Fibroblast of skin of scalp (primary cell): ENCODE results near the gene FTH1. TPM values are rescaled to one million over a fixed set of nuclear protein-coding genes. Genes with fewer than 3 reads are reported as not detected.
A peak's percentile ranks its signal among the peaks of the same experiment; 100 is the strongest.
"Not testable (repeated sequence)": the region's sequence is repeated elsewhere in the genome, so short reads cannot be mapped to it uniquely, and the experiment has no call there.

Source experiments
- DNase-seq: peaks from one replicate; pipeline ENCODE4 v3.0.0-alpha.2; 2013
- polyA plus RNA-seq, 2 experiments: library from polyadenylated mRNA; unstranded; fragments of 120-200 nt; gene quantifications; one replicate each; pipeline ENCODE4 v1.2.1, GENCODE V29; 2013; ENCODE audit not compliant: insufficient read length in 2 of 2

The FTH1 gene
- polyA plus RNA-seq (2013, experiment 1 of 2; ENCODE audit: insufficient read length): 4,022 TPM
- 4,127 TPM for polyA plus RNA-seq (2013, experiment 2 of 2; ENCODE audit: insufficient read length)

DNA sequence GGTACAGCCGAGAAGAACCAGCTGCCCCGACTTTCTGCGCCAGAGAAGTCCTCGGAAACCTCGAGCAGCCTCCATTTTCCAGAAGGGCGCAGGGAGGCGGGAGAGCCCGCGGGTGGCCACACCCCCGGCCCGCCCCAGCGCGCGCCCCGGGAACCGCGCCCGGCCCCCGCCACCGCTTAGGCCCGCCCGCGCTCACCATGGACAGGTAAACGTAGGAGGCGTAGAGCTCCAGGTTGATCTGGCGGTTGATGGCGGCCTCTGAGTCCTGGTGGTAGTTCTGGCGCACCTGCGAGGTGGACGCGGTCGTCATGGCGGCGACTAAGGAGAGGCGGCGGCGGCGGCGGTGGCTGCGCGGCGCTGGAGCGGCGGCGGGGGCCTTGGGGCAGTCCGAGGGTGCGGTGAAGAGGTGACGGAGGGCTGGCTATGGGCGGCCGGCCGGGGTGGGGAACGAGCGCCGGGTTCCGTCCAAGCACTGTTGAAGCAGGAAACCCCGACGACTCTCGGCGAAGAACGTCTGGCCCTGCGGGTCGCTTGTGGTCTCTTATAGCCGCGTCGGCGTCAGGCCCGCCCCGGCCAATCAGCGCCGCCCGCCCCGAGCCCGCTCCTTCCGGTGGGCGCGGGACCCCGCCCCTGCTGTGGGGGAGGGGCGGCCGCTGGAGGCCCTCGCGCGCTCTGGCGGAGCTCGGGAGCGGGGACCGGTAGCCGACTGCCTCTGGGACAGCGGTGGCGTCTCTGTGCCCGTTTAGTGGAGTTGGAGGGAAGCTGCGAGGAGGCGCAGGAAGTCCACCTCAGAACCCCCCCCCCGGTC is at the start of gene FTH1:
Gene FTH1 (minus strand): TSS at position 519 of the 808 bp plus-strand sequence. CDS start 209 bp downstream, at position 310.
- DNase-seq: peak; percentile 95

DNA sequence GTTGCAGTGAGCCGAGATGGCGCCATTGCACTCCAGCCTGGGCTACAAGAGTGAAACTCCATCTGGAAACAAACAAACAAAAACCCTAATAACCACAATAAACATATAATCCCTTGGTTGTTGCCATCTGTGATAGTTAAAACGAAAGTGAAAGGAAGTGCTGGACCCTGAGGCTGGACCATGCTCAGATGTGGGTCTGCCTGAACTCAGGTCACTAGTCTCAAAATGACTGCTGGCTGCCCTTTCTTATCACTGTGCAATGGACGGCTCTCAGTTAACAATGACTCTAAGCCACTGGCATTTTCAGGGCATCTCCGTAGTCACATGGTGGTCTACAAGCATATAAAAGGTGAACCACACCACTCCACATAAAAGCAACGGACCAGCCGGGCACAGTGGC is 48.2 kb upstream of the FTH1 start:
- no peak for DNase-seq

- peak; percentile 48 for DNase-seq
These were observed 46.4 kb upstream of the FTH1 start for GRCh38 chr11:62013537-62014476.

GRCh38 chr11:62012832-62013461 is 45.5 kb upstream of the FTH1 start:
- DNase-seq: peak; percentile 15

GRCh38 chr11:62012451-62012831 is 45.0 kb upstream of the FTH1 start:
- peak; percentile 43 for DNase-seq

GRCh38 chr11:62011881-62012280 is 44.4 kb upstream of the FTH1 start:
- DNase-seq: no peak

- no peak for DNase-seq
These were observed 43.6 kb upstream of the FTH1 start for GRCh38 chr11:62010935-62011528.

DNA sequence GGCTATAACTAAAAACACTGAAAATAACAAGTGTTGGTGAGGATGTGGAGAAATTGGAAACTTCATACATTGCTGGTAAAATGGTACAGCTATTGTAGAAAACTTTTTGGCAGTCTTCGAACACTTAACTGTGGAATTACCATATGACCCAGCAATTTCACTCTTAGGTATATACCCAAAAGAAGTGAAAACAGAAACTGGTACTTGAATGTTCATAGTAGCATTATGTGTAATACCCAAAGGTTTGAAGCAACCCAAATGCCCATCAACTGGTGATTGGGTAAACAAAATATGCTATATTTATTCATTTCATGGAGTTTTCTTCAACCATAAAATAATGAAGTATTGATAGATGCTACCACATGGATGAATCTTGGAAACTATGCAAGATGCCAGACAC is 40.8 kb upstream of the FTH1 start:
- DNase-seq: no peak

DNA sequence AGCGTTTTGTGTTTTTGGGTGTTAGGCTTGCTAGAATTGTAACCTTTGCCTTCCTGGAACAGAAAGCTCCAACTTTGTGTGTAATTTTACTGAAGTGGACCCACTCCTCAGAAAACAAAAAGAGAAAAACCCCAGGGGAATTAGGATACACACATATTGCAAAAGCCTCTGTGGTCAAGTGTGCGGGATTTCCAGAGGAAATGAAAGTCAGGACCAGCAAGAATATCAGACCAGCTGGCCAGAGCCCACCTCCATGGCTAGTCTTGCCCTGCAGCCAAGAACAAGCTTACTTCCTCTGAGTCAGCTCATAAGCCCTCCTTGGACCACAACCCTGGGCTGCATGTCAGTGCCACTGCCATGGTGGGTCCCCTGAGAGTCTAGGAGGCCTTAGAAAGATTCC is 37.0 kb upstream of the FTH1 start:
- peak; percentile 74 for DNase-seq

GRCh38 chr11:62002283-62002682 is 34.8 kb upstream of the FTH1 start:
- not testable (repeated sequence) for DNase-seq

DNA sequence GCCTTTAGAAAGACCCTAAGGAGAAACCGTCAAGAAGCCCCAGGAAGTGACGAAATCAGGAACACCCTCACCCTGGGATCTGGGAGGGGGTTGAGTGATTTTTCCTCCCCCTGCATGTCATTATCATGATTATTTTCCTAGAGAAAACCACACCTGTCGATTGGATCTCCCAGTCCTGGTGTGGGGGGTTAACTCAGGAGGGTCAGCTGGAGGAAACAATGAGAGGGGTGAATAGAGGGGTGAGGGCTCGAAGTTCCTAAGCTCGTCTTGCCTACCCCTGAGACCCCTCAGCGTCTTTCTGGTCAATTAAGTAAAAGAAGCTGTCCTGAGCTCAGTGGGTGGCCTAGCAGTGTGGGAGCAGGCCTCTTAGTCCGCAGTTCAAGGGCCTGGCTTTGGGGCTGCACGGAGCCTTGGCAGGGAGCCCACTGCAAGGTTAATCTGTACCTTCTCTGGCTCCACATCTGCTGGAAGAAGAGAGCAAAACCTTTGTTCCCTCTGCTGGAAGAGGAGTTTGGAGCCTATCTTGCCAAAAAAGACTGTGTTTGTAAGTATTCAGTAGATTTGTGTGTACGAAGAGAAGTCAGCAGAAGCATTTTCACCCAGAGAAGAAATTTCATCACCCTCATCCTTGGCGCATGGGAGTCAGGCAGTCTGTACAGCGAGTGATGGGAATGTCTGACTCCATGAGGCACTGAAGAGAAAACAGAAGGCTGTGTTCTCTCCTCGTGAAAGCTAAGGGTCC is 34.2 kb upstream of the FTH1 start:
- no peak for DNase-seq

DNA sequence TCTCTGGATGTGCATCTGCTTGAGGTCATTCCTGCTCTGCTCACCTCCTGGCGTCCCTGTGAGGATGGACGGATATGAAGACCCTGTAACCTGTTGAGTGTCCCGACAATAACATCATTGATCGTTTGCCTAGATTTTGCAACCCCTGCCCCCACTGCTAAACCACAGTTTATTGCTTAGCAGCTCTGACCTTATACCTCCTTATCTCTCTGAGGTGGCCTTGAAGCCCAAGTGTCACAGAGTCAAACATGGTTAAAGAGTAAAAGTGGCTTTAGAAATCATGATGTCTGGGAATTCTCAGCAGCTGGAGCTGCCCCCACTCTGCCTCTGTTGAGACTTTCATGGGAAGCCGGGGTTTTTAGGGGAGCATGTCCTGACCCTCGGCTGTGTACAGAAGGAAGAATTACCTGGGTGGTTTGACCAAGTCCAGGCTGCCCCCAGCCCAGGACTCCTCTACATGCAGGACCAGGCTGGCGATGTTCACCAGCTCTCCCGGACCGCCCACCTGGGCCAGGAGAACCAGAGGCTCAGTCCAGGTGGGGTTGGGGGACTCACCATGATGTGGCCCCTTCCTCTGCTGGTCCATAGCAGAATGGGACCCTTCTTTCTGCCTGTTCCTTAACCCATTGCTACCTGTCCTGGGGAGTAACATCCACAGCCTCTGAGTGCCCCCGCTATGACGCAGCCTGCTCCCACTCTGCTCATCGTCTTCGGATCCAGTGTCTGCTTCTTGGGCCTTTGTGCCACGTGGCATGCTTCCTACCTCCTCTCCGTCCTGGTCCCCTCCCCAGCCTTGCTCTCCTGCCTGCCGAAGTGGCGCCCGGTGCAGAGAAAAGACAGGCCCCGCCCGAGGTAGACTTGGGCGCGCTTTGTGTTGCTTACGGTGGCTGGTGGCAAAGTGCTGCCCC is 33.4 kb upstream of the FTH1 start:
- DNase-seq: no peak

GRCh38 chr11:61999141-61999975 is 31.9 kb upstream of the FTH1 start:
- no peak for DNase-seq

GRCh38 chr11:61996933-61997332 is 29.5 kb upstream of the FTH1 start:
- DNase-seq: no peak

- DNase-seq: no peak
These were observed 27.5 kb upstream of the FTH1 start for GRCh38 chr11:61994981-61995380.

DNA sequence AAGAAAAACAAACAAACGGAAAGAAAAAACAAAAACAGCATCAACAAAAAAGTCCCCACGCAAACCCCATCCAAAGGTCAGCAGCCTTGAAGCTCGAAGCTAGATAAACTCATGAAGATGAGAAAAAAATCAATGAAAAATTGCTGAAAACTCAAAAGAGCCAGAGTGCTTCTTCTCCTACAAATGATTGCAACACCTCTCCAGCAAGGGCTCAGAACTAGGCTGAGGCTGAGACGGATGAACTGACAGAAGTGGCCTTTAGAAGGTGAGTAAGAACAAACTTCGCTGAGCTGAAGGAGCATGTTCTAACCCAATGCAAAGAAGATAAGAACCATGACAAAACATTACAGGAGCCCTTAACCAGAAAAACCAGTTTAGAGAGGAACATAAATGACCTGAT is 18.4 kb upstream of the FTH1 start:
- no peak for DNase-seq

GRCh38 chr11:61983419-61983818 is 16.0 kb upstream of the FTH1 start:
- no peak for DNase-seq

DNA sequence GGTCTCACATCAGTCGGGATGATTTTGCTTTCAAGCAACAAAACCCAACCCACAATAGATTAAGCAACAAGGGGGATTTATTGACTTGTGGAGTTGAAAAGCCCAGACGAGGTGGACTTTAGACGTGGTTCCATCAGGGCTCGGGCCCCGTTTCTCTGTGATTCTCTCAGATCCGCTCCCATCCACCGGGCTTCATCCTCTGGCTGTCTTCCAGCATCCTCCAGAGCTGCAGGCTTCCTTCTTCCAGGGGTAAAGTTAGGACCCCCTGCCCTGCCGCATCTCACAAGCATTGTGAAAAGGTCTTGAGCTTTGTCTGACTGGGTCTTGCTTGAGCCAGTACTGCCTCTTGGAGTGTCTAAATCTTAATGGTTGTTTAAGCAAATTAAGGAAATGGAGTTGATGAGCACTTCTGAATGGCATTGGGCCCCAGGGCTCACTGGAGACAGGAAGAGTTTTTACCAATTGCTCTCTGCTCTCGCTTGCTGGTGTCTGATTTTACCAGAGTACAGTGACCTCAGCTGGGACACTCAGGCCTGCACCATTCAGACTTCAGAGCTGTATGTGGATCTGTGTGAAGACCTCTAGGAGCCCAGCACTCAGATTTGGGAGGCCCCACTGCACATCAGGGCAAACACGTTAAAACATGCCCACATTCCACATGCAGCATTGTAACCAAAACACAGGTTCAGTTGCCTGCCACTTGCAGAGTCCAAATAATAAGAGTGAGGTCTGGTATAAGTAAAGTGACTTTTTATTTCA is 13.5 kb upstream of the FTH1 start:
- no peak for DNase-seq
